K562 (cell line): ENCODE results near the gene ADCY1. TPM values are rescaled to one million over a fixed set of nuclear protein-coding genes. Genes with fewer than 3 reads are reported as not detected.

Source experiments
- ATAC-seq: fragments of 200-7000 bp; cut with Tn5 transposase; 3 replicates; pipeline ENCODE4 v1.9.1; 2020; ENCODE audit warnings: moderate library complexity
- BruUV-seq: library from RNA; stranded (reverse); fragments of 400-500 nt; replicated peaks from 2 replicates; lab custom pipeline; 2021; lab: Mats Ljungman, UMichigan
- CTCF ChIA-PET: fragments of 300-600 bp; formaldehyde crosslinking; extraction: SDS; loops from one replicate; lab custom pipeline; 2021; ENCODE audit warnings: low intra/inter-chr PET ratio; lab: Yijun Ruan, JAX
- POLR2A ChIA-PET: fragments of 300-600, 350-650 bp; sonication (Branson Sonifier 250); formaldehyde crosslinking; extraction: SDS; loops from one replicate; lab custom pipeline; 2021; ENCODE audit warnings: antibody characterized with exemption, inconsistent platforms; lab: Yijun Ruan, JAX
- DNase-seq, 4 experiments: peaks; one replicate each; pipeline versions ENCODE4 v3.0.0 to v3.0.0-alpha.2; 2011 to 2018; ENCODE audit warnings: low spot score in 3 of 4, mixed read lengths in 3 of 4; ENCODE audit errors: extremely low read depth in 1 of 4
- FAIRE-seq: peaks from 2 replicates; lab custom pipeline; 2011; peaks lifted over from hg19 to GRCh38; lab: Jason Lieb, UNC
- H2AFZ ChIP-seq: 2 replicates; pipeline ENCODE4 v1.6.0; 2011; ENCODE audit warnings: low read depth, low read length, control low read depth, inconsistent platforms
- H3K27ac ChIP-seq: fragments of 200-600 bp; 3 replicates; pipeline ENCODE4 v1.8.0; 2011; ENCODE audit warnings: low read depth, mild to moderate bottlenecking, control low read depth, inconsistent platforms, low read length, moderate library complexity, mixed read lengths; ENCODE audit errors: extremely low read depth
- H3K27me3 ChIP-seq, 2 experiments: fragments of 300-600 bp in 1 of 2; 2 replicates in 1 of 2; 3 replicates in 1 of 2; pipeline versions ENCODE4 v1.6.0 to v1.8.0; 2011; ENCODE audit warnings: inconsistent platforms in 2 of 2, low read length in 2 of 2, mild to moderate bottlenecking in 1 of 2, mixed read lengths in 1 of 2, moderate library complexity in 1 of 2; ENCODE audit not compliant: control insufficient read depth in 2 of 2, insufficient read depth in 2 of 2
- H3K36me3 ChIP-seq: fragments of 300-600 bp; 3 replicates; pipeline ENCODE4 v1.8.0; 2011; ENCODE audit warnings: mild to moderate bottlenecking, low read length, inconsistent platforms; ENCODE audit not compliant: control insufficient read depth, insufficient read depth
- H3K4me1 ChIP-seq, 2 experiments: fragments of 200-600 bp in 1 of 2; replicated peaks in 1 of 2; 2 replicates in 1 of 2; 3 replicates in 1 of 2; pipeline versions ENCODE4 v1.5.1 to v1.8.0; 2011; ENCODE audit warnings: inconsistent platforms in 2 of 2, low read length in 2 of 2, mild to moderate bottlenecking in 1 of 2, mixed read lengths in 1 of 2, moderate library complexity in 1 of 2; ENCODE audit not compliant: control insufficient read depth in 2 of 2, insufficient read depth in 2 of 2
- H3K4me2 ChIP-seq: 2 replicates; pipeline ENCODE4 v1.6.1; 2011; ENCODE audit warnings: low read length, control low read depth, inconsistent platforms, mixed read lengths; ENCODE audit not compliant: insufficient read depth
- H3K4me3 ChIP-seq: fragments of 200-600 bp; sonication (generic), shearing (Covaris generic); 2 replicates; pipeline ENCODE4 v1.5.1; 2016; ENCODE audit warnings: control low read depth, inconsistent platforms
- H3K79me2 ChIP-seq: fragments of 200-600 bp; 3 replicates; pipeline ENCODE4 v1.8.0; 2011; ENCODE audit warnings: low read length, inconsistent platforms; ENCODE audit not compliant: control insufficient read depth, insufficient read depth
- H3K9ac ChIP-seq, 2 experiments: 2 replicates each; pipeline versions ENCODE4 v1.6.0 to v1.6.1; 2011; ENCODE audit warnings: low read depth in 2 of 2, low read length in 2 of 2, control low read depth in 1 of 2, inconsistent platforms in 1 of 2, mild to moderate bottlenecking in 1 of 2, mixed read lengths in 1 of 2; ENCODE audit not compliant: insufficient read depth in 1 of 2
- H3K9me1 ChIP-seq: one replicate; pipeline ENCODE4 v1.6.0; 2011; ENCODE audit warnings: inconsistent platforms, mild to moderate bottlenecking, low read length, moderate library complexity; ENCODE audit not compliant: control insufficient read depth, insufficient read depth
- H3K9me3 ChIP-seq: replicated peaks from 2 replicates; pipeline ENCODE4 v1.5.1; 2011; ENCODE audit warnings: low read depth, low read length, inconsistent platforms; ENCODE audit not compliant: control insufficient read depth, insufficient read depth
- H4K20me1 ChIP-seq: replicated peaks from 2 replicates; pipeline ENCODE4 v1.6.1; 2011; ENCODE audit warnings: low read length, inconsistent platforms, mixed read lengths; ENCODE audit not compliant: control insufficient read depth, insufficient read depth
- ERF ChIP-seq: fragments of 450-650 bp; formaldehyde crosslinking; IDR thresholded peaks from 2 replicates; pipeline ENCODE4 v1.4.0; 2020; ENCODE audit warnings: mild to moderate bottlenecking, mixed read lengths
- JUN ChIP-seq, 2 experiments: sonication (generic) in 1 of 2; formaldehyde crosslinking in 1 of 2; IDR thresholded peaks; 2 replicates each; pipeline versions ENCODE4 v1.6.1 to v1.8.0; 2012 to 2022; ENCODE audit warnings: borderline replicate concordance in 2 of 2, mild to moderate bottlenecking in 2 of 2, improper control_type of control experiment in 1 of 2, low read depth in 1 of 2, low read length in 1 of 2, missing genetic modification reagents in 1 of 2
- LCOR ChIP-seq: sonication (generic); formaldehyde crosslinking; IDR thresholded peaks from 2 replicates; pipeline ENCODE4 v1.8.0; 2022; ENCODE audit warnings: mild to moderate bottlenecking, missing genetic modification reagents
- MCM2 ChIP-seq: fragments of 450-650 bp; IDR thresholded peaks from 2 replicates; pipeline ENCODE4 v1.6.1; 2017; ENCODE audit warnings: low read depth, mild to moderate bottlenecking
- PURB ChIP-seq: sonication (generic); formaldehyde crosslinking; IDR thresholded peaks from 2 replicates; pipeline ENCODE4 v1.9.0; 2021; ENCODE audit warnings: low read depth, mild to moderate bottlenecking, missing genetic modification reagents
- U2AF2 ChIP-seq: fragments of 200-400 bp; formaldehyde crosslinking; optimal IDR thresholded peaks from 2 replicates; pipeline ENCODE3; 2017; ENCODE audit warnings: low read depth, mild to moderate bottlenecking, low read length
- whole genome bisulfite sequencing: fragments of 100-300 bp; shearing (Covaris generic); methylation state at CpG from one replicate; pipeline ENCODE4 v1.1.6; 2016; ENCODE audit warnings: low coverage, mixed read lengths; ENCODE audit not compliant: insufficient coverage; ENCODE audit errors: missing lambda C conversion rate; 5-methylcytosine and 5-hydroxymethylcytosine counted together
- in situ Hi-C: fragments of 300-500 bp; cut with MboI; formaldehyde crosslinking; loops from 4 replicates; pipeline ENCODE4 v1.15.0; 2018; ENCODE audit warnings: inconsistent platforms, mixed read lengths
- intact Hi-C: fragments of 100-400 bp; cut with micrococcal nuclease; formaldehyde crosslinking; loops from 2 replicates; pipeline ENCODE4 v1.14.2; 2022
- polyA plus RNA-seq, 8 experiments: library from polyadenylated mRNA; depleted of rRNA in 4 of 8; stranded (reverse) in 5 of 8; unstranded in 3 of 8; fragments of >200 nt; fragmentation: Nextera tagmentation in 2 of 8; fragmentation: Illumina TruSeq in 1 of 8; extraction: Ambion mirVana in 2 of 8; extraction: Trizol in 1 of 8; gene quantifications; 2 replicates each; pipeline versions ENCODE4 v1.2.1 to v1.2.3, GENCODE V29; 2011 to 2014; ENCODE audit warnings: inconsistent platforms in 1 of 8, missing spikeins in 1 of 8
- total RNA-seq, 7 experiments: library from RNA; depleted of rRNA in 6 of 7; stranded (reverse); fragments of >200 nt in 6 of 7; fragmentation: Illumina TruSeq in 2 of 7; extraction: Trizol in 2 of 7; gene quantifications; 2 replicates each; pipeline versions ENCODE4 v1.2.1 to v1.2.3, GENCODE V29; 2011 to 2021; ENCODE audit warnings: low replicate concordance in 1 of 7

ADCY1 gene
- total and polyA plus RNA-seq, 9 of the 15 experiments (the other 6 are each of a cell fraction or from before 2014, with no cell fraction given): under 0.01 to 0.18 (median 0.10) TPM; not detected in 4

- TF ChIP-seq JUN (IDR thresholded peaks at IDR 0.05; ENCODE audit: borderline replicate concordance, low read depth, low read length): no peak
- no peak for TF ChIP-seq JUN (CRISPR knock-in tag; IDR thresholded peaks at IDR 0.05; ENCODE audit: borderline replicate concordance)
- no peak for TF ChIP-seq U2AF2
- no peak for TF ChIP-seq LCOR (CRISPR knock-in tag)
- no peak for TF ChIP-seq PURB (CRISPR knock-in tag)
- no peak for TF ChIP-seq MCM2
- TF ChIP-seq ERF (CRISPR knock-in tag): no peak
- in situ Hi-C loops: no loop called here
- FAIRE-seq (no peak), DNase-seq (no peak), ATAC-seq (no peak)
- POLR2A ChIA-PET: no interaction called here
- no peak overlapping the region for H3K4me2 ChIP-seq
- no peaks in the 10 kb centered on the region for H3K79me2 ChIP-seq
- no peak overlapping the region for H3K27ac ChIP-seq
- no peaks in the 10 kb centered on the region; a peak in 1 of 5 replicates for H3K4me1 ChIP-seq
- no peak overlapping the region for H2AFZ ChIP-seq
- no TSS peak for BruUV-seq
- intact Hi-C loops: no loop called here
- no peaks in the 10 kb centered on the region for H4K20me1 ChIP-seq
- under 1% methylated on average over 11 of the region's 11 CpGs for WGBS
- H3K9me1 ChIP-seq: no peaks in the 10 kb centered on the region
- no peaks in the 10 kb centered on the region for H3K36me3 ChIP-seq
- no peaks in the 10 kb centered on the region for H3K9me3 ChIP-seq
- no peak overlapping the region for H3K9ac ChIP-seq
- H3K4me3 ChIP-seq: no peak overlapping the region
- CTCF ChIA-PET: no interaction called here
- H3K27me3 ChIP-seq: peaks cover 37 to 66% of the 10 kb centered on the region in 2 experiments
Observed at GRCh38 chr7:45699726-45700390, 125.7 kb downstream of the ADCY1 start.
